IPS-15b (cell line): ENCODE data around the gene NEUROG2.
A peak's percentile ranks its signal among the peaks of the same experiment; 100 is the strongest.
"Not testable (repeated sequence)": the region's sequence is repeated elsewhere in the genome, so short reads cannot be mapped to it uniquely, and the experiment has no call there.

Source experiments
- H3K27me3 ChIP-seq: one replicate; pipeline ENCODE4 v1.6.1; 2013; ENCODE audit warnings: low read length; ENCODE audit not compliant: control insufficient read depth, insufficient read depth
- H3K36me3 ChIP-seq: one replicate; pipeline ENCODE4 v1.6.1; 2013; ENCODE audit warnings: low read length; ENCODE audit not compliant: control insufficient read depth, insufficient read depth
- H3K4me1 ChIP-seq: one replicate; pipeline ENCODE4 v1.6.1; 2013; ENCODE audit warnings: mild to moderate bottlenecking, low read length; ENCODE audit not compliant: control insufficient read depth, insufficient read depth
- H3K4me3 ChIP-seq: one replicate; pipeline ENCODE4 v1.5.1; 2013; ENCODE audit warnings: low read depth, low read length
- H3K9ac ChIP-seq: one replicate; pipeline ENCODE4 v1.6.1; 2013; ENCODE audit warnings: low read depth, mild to moderate bottlenecking, low read length
- H3K9me3 ChIP-seq: one replicate; pipeline ENCODE4 v1.6.1; 2013; ENCODE audit warnings: mild to moderate bottlenecking, low read length; ENCODE audit not compliant: control insufficient read depth, insufficient read depth

The NEUROG2 gene

DNA sequence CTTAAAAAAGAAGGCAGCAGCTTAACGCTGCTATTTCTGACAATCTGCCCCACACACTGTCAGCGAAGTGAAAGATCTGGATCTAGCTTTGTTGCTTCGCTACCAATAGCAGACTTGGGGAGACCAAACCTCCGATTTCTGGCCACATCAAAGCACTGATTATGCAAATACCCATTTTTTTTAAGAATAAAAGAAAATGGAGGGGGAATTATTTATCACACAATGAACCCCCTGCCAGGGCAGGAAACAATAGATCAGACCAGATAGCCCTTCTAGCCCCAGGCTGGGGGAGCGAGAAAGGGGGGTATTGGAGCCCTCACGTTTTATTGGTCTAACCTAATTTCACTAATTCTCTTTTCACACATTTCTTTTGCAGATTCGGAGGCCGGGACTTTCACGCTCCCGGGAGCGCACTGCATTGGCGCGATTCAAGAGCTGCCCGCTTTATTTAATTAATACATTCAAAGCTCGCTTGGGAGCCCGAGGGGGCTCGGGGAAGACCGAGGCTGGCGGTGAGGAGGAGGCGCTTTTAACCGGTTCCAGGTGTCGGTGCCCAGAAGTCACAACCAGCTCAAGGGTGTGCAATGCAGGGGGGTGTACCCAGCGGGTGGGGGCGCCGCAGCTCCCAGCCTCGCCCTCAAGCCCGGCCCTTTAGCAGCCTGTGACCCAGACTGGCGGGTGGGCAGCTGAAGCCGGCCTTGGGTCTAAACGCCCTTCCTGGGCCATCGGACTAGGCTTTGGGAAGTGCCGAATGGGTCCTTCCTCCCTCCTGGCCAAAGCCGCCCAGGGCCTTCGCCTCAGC lies 5.5 kb downstream of the NEUROG2 start:
- no peaks in the 10 kb centered on the region for H3K9me3 ChIP-seq
- H3K9ac ChIP-seq = no peak overlapping the region
- peaks cover 19% of the 10 kb centered on the region for H3K4me1 ChIP-seq
- peaks cover 99% of the 10 kb centered on the region for H3K27me3 ChIP-seq
- peak overlapping the region; percentile 45 for H3K4me3 ChIP-seq
- no peaks in the 10 kb centered on the region for H3K36me3 ChIP-seq

DNA sequence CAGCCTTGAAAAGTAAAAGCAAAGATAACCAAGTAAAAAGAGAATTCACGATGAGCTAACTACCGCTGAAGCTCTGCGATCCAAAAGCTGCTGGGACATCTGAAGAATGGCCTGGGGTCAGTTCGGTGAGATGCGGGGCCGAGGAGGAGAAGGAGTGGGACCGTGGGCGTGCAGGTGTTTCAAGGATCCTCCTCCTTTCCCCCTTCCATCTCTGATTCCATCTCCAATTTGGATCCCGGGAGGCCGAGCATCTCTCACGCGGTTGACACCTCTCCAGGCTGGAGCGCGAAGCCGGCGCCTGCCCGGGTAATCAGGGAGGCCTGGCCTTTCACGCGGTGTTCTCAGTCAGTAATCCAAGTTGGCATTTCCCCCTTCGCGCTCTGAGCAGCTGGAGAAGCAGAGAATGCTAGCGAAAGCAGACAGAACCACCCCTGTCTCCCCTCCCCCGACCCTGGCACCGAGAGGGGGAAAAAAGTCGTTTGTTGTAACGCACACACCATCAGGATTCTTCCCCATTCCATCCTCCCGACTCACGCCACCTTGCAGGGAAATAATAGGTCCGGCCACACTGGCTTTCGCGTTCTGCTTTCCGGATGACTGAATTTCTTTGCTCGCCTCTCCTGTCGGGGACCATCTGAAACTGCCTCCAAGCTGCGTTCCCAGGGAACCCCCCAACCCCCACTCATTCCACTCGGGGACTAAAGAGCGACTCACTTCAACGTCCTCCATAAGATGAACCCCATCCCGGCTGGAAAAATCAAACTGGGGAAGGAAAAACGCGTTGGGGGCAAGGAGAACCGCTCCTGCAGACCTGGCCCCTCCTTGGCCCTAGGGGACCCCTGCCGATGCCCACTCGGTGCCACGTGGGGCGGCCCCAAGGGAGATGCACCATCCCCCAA lies 6.5 kb downstream of the NEUROG2 start:
- Histone ChIP-seq H3K9me3 (no peaks in the 10 kb centered on the region), H3K4me1 (peaks cover 17% of the 10 kb centered on the region), H3K36me3 (no peaks in the 10 kb centered on the region), H3K27me3 (peaks cover 99% of the 10 kb centered on the region), H3K9ac (no peak overlapping the region), H3K4me3 (peak overlapping the region; percentile 37)

DNA sequence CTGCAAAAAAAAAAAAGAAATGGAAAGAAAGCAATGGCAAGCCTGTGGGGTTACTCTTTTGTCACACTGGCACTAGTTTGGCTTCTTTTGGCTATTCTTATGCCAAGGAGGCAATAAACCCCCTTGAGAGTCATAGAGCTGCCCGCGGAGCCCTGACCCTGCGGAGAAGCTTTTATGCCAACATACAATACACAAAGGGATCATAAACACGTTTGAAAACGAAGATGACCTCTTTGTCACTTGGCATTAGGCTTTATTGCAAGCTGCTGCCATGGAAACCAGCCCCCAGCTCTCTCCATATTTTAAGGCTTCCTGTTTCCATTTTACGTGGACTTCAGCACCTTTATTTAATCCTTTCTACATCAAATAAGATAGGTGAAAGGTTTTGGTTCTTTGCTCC lies 7.6 kb downstream of the NEUROG2 start:
- H3K9ac ChIP-seq = no peak overlapping the region
- no peaks in the 10 kb centered on the region for H3K36me3 ChIP-seq
- H3K9me3 ChIP-seq = no peaks in the 10 kb centered on the region
- peaks cover 98% of the 10 kb centered on the region for H3K27me3 ChIP-seq
- H3K4me1 ChIP-seq = peaks cover 9% of the 10 kb centered on the region
- peak overlapping the region; percentile 21 for H3K4me3 ChIP-seq

DNA sequence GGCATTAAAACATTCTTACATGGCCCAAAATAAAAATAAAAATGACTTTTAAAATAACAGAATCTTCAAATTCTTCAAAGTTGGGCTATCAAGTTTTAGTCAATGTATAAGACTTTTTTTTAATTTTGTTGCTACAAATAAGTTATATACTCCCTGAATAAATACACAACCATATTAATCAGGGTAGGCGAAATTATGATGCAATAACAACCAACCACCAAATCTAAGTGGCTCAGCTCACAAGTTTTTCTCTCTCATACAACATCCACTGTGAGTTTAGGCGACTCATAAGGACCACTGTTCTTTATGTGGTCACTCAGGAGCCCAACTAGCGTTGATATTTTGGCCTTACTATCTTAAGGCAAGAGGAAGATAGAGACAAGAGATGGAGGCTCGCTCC lies 11.2 kb downstream of the NEUROG2 start:
- H3K27me3 ChIP-seq = peaks cover 74% of the 10 kb centered on the region
- H3K9ac ChIP-seq = no peak overlapping the region
- no peak overlapping the region for H3K4me3 ChIP-seq
- no peaks in the 10 kb centered on the region for H3K36me3 ChIP-seq
- H3K9me3 ChIP-seq = no peaks in the 10 kb centered on the region
- H3K4me1 ChIP-seq = peaks cover 9% of the 10 kb centered on the region

DNA sequence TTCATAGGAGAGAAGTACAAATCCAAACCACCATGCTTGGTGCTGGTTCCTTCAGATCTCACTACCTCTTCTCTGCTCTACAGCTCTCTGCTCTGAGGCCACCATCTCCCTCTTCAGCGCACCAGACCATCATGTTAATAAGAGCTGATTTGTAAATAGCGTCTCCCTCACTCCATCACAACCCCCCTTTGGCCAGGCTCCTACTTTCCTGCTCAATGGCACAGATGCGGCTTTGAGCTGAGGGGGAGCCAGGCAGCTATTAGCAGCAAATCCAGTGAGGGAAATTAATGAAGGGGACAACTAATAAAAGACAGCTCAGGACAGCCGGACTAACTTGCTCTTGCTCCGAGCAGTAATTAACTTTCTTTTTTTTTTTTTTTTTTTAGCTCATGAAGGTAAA lies 13.1 kb downstream of the NEUROG2 start:
- Histone ChIP-seq H3K27me3 (peaks cover 54% of the 10 kb centered on the region), H3K9me3 (no peaks in the 10 kb centered on the region), H3K36me3 (no peaks in the 10 kb centered on the region), H3K4me3 (no peak overlapping the region), H3K9ac (no peak overlapping the region), H3K4me1 (no peaks in the 10 kb centered on the region)

DNA sequence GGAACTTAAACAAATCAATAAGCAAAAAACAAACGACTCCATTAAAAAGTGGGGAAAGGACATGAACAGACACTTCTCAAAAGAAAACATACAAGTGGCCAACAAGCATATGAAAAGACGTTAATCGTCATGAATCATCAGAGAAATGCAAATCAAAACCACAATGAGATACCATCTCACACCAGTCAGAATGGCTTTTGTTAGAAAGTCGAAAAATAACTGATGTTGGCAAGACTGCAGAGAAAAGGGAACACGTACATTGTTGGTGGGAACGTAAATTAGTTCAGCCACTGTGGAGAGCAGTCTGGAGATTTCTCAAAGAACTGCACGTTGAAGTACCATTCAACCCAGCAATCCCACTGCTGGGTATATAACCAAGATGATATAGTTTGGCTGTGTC lies 23.7 kb downstream of the NEUROG2 start:
- peaks cover 3% of the 10 kb centered on the region for H3K4me1 ChIP-seq
- H3K27me3 ChIP-seq = no peaks in the 10 kb centered on the region
- H3K9me3 ChIP-seq = no peaks in the 10 kb centered on the region
- no peak overlapping the region for H3K4me3 ChIP-seq
- no peaks in the 10 kb centered on the region for H3K36me3 ChIP-seq
- H3K9ac ChIP-seq = no peak overlapping the region

DNA sequence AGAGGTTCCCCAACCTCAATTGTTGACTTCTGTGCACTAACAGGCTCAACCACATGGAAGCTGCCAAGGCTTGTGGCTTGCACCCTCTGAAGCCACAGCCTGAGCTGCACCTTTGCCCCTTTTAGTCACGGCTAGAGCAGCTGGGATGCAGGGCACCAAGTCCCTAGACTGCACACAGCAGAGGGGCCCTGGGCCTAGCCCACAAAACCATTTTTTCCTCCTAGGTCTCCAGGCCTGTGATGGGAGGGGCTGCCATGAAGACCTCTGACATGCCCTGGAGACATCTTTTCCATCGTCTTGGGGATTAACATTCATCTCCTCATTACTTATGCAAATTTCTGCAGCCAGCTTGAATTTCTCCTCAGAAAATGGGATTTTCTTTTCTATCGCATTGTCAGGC lies 25.2 kb downstream of the NEUROG2 start:
- not testable (repeated sequence) for H3K9ac ChIP-seq, H3K27me3 ChIP-seq, H3K36me3 ChIP-seq, H3K4me1 ChIP-seq, H3K9me3 ChIP-seq, H3K4me3 ChIP-seq

DNA sequence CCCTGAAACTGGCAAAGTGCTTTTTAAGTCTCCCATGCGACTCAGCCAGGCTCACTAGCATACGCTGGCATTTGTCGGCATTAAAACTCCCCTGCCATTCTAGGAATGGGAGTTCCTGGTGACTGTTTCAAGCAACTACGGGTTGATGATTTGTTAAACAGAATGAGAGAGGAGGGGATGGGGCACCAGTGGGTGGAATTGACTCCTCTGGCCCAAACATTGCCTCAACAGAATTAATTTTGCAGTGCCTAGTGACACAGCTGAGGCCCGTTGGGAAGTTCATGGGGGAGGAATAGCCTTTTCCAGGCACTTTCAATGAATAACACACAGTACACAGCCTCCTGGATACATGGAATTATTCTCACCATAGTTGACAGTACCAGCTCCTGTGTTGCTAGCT lies 30.1 kb downstream of the NEUROG2 start:
- no peaks in the 10 kb centered on the region for H3K36me3 ChIP-seq
- no peaks in the 10 kb centered on the region for H3K4me1 ChIP-seq

DNA sequence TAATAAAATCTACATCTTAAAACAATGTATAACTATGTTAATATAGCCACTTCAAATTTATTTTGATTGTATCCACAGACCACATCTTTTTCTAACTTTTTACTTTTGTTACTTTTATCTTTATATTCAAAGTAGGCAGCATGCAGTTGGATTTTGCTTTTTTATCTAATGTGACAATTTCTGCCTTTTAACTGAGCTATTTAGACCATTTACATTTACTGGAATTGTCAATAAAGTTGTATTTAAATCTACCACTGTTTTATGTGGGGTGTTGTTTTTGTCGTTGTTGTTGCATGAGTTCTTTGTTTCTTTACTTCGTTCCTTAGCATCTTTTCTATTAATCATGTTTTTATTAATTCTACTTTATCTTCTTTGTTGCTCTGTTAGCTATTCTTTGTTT lies 42.0 kb downstream of the NEUROG2 start:
- Histone ChIP-seq H3K9me3 (no peaks in the 10 kb centered on the region), H3K27me3 (no peaks in the 10 kb centered on the region), H3K9ac (no peak overlapping the region), H3K4me3 (no peak overlapping the region), H3K36me3 (no peaks in the 10 kb centered on the region), H3K4me1 (peaks cover 3% of the 10 kb centered on the region)

More for the DNA sequence above, 30.1 kb downstream of the NEUROG2 start:
- no peaks in the 10 kb centered on the region for H3K9me3 ChIP-seq
- H3K4me3 ChIP-seq = no peak overlapping the region
- no peak overlapping the region for H3K9ac ChIP-seq
- H3K27me3 ChIP-seq = no peaks in the 10 kb centered on the region

DNA sequence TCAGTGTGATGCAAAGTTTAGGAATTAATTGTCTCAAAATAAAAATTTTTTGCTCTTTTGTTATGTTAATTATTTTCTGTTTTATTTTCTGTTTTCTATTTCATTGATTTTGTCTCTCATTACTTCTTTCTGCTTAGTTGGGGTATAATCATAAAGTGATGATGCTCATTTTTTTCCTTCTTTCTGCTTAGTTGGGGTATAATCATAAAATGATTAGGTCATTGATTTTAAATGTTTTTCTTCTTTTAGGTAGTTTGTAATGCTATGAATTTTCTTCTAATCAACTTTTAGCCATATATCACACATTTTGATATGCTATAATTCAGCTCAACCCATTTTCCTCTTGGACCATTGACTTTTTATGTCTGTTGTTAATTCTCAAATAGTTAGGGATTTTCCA lies 43.7 kb downstream of the NEUROG2 start:
- Histone ChIP-seq H3K36me3 (no peaks in the 10 kb centered on the region), H3K4me1 (peaks cover 3% of the 10 kb centered on the region), H3K9ac (no peak overlapping the region), H3K4me3 (no peak overlapping the region), H3K27me3 (no peaks in the 10 kb centered on the region), H3K9me3 (no peaks in the 10 kb centered on the region)
